ENCODE measurements around the gene BLACAT1. TPM values are rescaled to one million over a fixed set of nuclear protein-coding genes. Genes with fewer than 3 reads are reported as not detected.
"Not testable (repeated sequence)": the region's sequence is repeated elsewhere in the genome, so short reads cannot be mapped to it uniquely, and the experiment has no call there.

BLACAT1 gene
- total RNA-seq, 1 donor from 2014 or later = 0.07 TPM

DNA sequence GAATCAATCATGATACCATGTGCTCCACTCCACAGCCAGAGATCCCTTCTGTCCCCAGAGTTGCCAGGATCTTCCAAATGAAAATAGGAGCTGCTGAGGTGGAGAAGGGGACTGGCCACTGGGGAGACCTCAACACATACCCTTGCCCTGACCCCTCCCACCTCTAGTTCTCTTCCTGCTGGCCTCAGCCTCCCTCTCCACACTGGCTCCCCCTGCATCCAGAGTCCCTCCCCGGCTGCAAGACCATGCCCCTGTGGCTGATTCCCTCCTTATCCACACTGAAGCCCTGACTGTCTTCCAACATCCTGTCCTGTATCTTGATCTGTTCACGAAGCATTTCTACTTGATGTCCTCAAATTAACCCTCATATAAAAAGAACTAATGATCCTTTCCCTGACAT is 27.5 kb upstream of the BLACAT1 start:
- Mint-ChIP-seq H3K4me3 (no peak overlapping the region), H3K4me1 (peaks cover 43% of the 10 kb centered on the region), H3K36me3 (ENCODE audit: low read depth) (no peaks in the 10 kb centered on the region), H3K9me3 (no peaks in the 10 kb centered on the region), H3K27me3 (peaks cover 28% of the 10 kb centered on the region), H3K27ac (no peak overlapping the region)
- CTCF ChIA-PET = interaction anchor here (1.3 to 7.7 kb wide), 6 partner anchors 40 to 208 kb away, joined by 3 to 196 read pairs (median 64); partner anchors contain the start of gene KLHDC8A
- no peak for DNase-seq
- POLR2A ChIA-PET = no interaction called here
- intact Hi-C loops (cut with micrococcal nuclease) = no loop called here
- ATAC-seq (ENCODE audit: low read depth) = no peak
- TF ChIP-seq CTCF (IDR thresholded peaks at IDR 0.05) = no peak

GRCh38 chr1:205482587-205482986 is 26.7 kb upstream of the BLACAT1 start:
- H3K4me3 Mint-ChIP-seq; H3K36me3 Mint-ChIP-seq (ENCODE audit: low read depth); intact Hi-C loops (cut with micrococcal nuclease); H3K9me3 Mint-ChIP-seq; ATAC-seq (ENCODE audit: low read depth); H3K27ac Mint-ChIP-seq; DNase-seq: not testable (repeated sequence)
- Mint-ChIP-seq H3K27me3 (peaks cover 23% of the 10 kb centered on the region), H3K4me1 (peaks cover 43% of the 10 kb centered on the region)
- ChIA-PET POLR2A (interaction anchor here (0.6 to 1.4 kb wide), 2 partner anchors 10 to 53 kb away, joined by 3 read pairs; no protein-coding TSS in a partner anchor), CTCF (interaction anchor here (1.4 to 6.2 kb wide), 4 partner anchors 86 to 208 kb away, joined by 3 to 54 read pairs (median 4); no protein-coding TSS in a partner anchor)

- ChIA-PET CTCF (interaction anchor here (1.1 to 6.2 kb wide), 6 partner anchors 85 to 207 kb away, joined by 3 to 54 read pairs (median 4); no protein-coding TSS in a partner anchor), POLR2A (interaction anchor here (1.4 kb wide), 1 partner anchor 11 kb away, joined by 3 read pairs; no protein-coding TSS in a partner anchor)
- peaks cover 23% of the 10 kb centered on the region for H3K27me3 Mint-ChIP-seq
- ATAC-seq (ENCODE audit: low read depth) = no peak
- TF ChIP-seq CTCF (IDR thresholded peaks at IDR 0.05) = no peak
- H3K4me3 Mint-ChIP-seq = peak overlapping the region; percentile 45
- H3K4me1 Mint-ChIP-seq = peaks cover 43% of the 10 kb centered on the region
- H3K27ac Mint-ChIP-seq = no peak overlapping the region
- no peaks in the 10 kb centered on the region for H3K36me3 Mint-ChIP-seq (ENCODE audit: low read depth)
- no peak for DNase-seq
- no peaks in the 10 kb centered on the region for H3K9me3 Mint-ChIP-seq
- intact Hi-C loops (cut with micrococcal nuclease) = no loop called here
These were observed 25.8 kb upstream of the BLACAT1 start for GRCh38 chr1:205481629-205482151.

GRCh38 chr1:205481218-205481617 is 25.4 kb upstream of the BLACAT1 start:
- intact Hi-C loops (cut with micrococcal nuclease) = no loop called here
- peak overlapping the region; percentile 50 for H3K27ac Mint-ChIP-seq
- TF ChIP-seq CTCF (IDR thresholded peaks at IDR 0.05) = no peak
- H3K4me1 Mint-ChIP-seq = peaks cover 43% of the 10 kb centered on the region
- peaks cover 23% of the 10 kb centered on the region for H3K27me3 Mint-ChIP-seq
- ChIA-PET POLR2A (interaction anchor here (0.6 kb wide), 1 partner anchor 195 kb away, joined by 9 read pairs; no protein-coding TSS in a partner anchor), CTCF (interaction anchor here (0.9 to 6.2 kb wide), 6 partner anchors 84 to 206 kb away, joined by 3 to 54 read pairs (median 4); no protein-coding TSS in a partner anchor)
- DNase-seq = peak; percentile 20
- ATAC-seq (ENCODE audit: low read depth) = peak; percentile 11
- no peaks in the 10 kb centered on the region for H3K36me3 Mint-ChIP-seq (ENCODE audit: low read depth)
- peak overlapping the region; percentile 45 for H3K4me3 Mint-ChIP-seq
- H3K9me3 Mint-ChIP-seq = no peaks in the 10 kb centered on the region

DNA sequence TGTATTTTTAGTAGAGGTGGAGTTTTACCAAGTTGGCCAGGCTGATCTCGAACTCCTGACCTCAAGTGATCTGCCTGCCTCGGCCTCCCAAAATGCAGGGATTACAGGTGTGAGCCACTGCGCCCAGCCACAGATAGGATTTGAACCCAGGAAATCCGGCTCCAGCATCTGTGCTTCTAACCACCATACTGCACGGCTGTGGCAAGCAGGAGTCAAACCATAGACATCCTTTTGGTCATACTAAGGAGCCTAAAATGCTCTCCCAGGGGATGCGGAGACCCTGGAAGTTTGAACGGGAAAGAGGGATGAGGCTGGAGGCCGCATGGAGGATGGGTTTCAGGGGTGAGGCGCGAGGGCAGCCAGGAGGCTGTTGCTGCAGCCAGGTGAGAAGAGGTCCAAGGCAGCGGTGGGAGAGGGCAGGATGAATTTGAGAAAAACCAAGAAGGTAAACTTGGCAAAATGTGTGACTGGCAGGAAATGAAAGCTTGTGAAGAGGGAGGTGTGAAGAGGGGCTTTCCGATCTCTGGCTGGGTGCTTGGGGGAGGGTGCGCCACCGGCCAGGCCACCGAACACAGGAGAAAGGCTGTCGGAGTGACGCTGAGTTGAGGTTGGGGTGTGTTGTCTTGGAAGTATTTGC is 24.6 kb upstream of the BLACAT1 start:
- peak; percentile 42 for DNase-seq
- peak; percentile 78 for ATAC-seq (ENCODE audit: low read depth)
- ChIA-PET CTCF (interaction anchor here (0.9 to 3.5 kb wide), 4 partner anchors 12 to 207 kb away, joined by 3 to 11 read pairs (median 4); no protein-coding TSS in a partner anchor), POLR2A (interaction anchor here (0.6 kb wide), 1 partner anchor 195 kb away, joined by 9 read pairs; no protein-coding TSS in a partner anchor)
- peak overlapping the region; percentile 46 for H3K4me3 Mint-ChIP-seq
- peak overlapping the region; percentile 61 for H3K27ac Mint-ChIP-seq
- no peak for TF ChIP-seq CTCF (IDR thresholded peaks at IDR 0.05)
- H3K4me1 Mint-ChIP-seq = peaks cover 40% of the 10 kb centered on the region
- peaks cover 4% of the 10 kb centered on the region for H3K9me3 Mint-ChIP-seq
- H3K36me3 Mint-ChIP-seq (ENCODE audit: low read depth) = no peaks in the 10 kb centered on the region
- H3K27me3 Mint-ChIP-seq = peaks cover 19% of the 10 kb centered on the region
- intact Hi-C loops (cut with micrococcal nuclease) = no loop called here

DNA sequence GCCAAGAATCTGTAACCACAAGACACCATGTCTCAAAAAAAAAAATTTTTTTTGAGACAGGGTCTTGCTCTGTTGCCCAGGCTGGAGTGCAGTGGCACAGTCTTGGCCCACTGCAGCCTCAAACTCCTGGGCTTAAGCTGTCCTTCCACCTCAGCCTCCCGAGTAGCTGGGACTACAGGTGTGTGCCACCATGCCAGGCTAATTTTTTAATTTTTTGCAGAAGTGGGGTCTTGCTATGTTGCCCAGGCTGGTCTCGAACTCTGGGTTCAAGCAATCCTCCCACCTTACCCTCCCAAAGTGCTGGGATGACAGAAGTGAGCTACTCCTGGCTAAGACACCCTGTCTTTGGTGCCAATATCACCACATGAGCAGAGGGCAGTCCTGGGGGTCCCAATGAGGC is 23.1 kb upstream of the BLACAT1 start:
- H3K27ac Mint-ChIP-seq; DNase-seq; intact Hi-C loops (cut with micrococcal nuclease); POLR2A ChIA-PET; ATAC-seq (ENCODE audit: low read depth); H3K4me3 Mint-ChIP-seq; H3K36me3 Mint-ChIP-seq (ENCODE audit: low read depth): not testable (repeated sequence)
- H3K9me3 Mint-ChIP-seq = peaks cover 14% of the 10 kb centered on the region
- CTCF ChIA-PET = interaction anchor here (1.1 to 3.5 kb wide), 4 partner anchors 10 to 206 kb away, joined by 4 to 11 read pairs (median 5); no protein-coding TSS in a partner anchor
- peaks cover 22% of the 10 kb centered on the region for H3K27me3 Mint-ChIP-seq
- H3K4me1 Mint-ChIP-seq = peaks cover 36% of the 10 kb centered on the region

Measured in activated B cell treated with CpG ODN at 0.5 μM for 24 hours (primary cell).